CD4-positive, alpha-beta T cell treated with Interleukin-15 for 4 hours (primary cell): Measurements from ENCODE around the gene KDM5B.
"Not testable (repeated sequence)": the region's sequence is repeated elsewhere in the genome, so short reads cannot be mapped to it uniquely, and the experiment has no call there.

Source experiments
- DNase-seq: peaks from one replicate; pipeline ENCODE4 v3.0.0-alpha.2; 2020; ENCODE audit warnings: low spot score

KDM5B gene

DNA sequence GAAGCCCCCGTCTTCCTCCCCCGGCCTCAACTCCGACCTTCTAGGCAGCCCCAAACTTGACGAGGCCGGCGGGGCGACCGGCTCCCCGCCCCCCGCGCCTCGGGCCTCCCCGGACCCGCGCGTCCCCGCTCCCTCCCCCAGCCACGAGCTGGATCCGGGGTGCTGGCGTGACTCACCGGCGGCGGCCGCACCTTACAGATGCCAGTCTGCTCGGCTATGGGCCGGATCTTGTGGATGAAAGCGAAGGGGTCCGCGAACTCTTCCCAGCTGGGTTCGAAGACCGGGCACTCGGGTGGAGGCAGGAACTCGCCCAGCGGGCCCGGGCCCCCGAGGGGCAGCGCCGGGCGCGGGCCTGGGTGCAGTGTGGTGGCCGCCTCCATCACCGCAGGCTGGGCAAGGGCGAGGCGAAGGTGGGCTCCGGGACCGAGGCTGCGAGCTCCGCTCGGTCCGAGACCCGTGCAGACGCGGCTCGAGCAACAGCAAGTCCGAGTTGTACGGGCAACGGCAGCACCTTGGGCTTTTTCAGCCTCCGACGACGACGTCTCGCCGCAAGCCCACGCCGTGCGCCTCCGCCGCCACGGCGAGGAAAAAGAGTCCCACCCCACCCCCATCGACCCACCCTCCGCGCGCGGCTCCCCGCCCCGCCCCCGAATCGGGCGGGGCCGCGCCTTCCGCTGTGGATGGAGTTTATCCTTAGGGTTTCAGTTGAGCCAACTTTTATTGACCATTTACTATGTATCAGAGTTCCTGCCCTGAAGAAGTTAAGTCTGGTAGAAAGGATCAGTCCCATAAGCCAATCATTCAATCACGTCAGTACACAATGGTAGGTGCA lies at the start of gene KDM5B:
TSS of gene KDM5B (minus strand) at position 496 of the 832 bp plus-strand sequence. CDS start at position 380, 116 bp downstream.
- peak; percentile 69 for DNase-seq

DNA sequence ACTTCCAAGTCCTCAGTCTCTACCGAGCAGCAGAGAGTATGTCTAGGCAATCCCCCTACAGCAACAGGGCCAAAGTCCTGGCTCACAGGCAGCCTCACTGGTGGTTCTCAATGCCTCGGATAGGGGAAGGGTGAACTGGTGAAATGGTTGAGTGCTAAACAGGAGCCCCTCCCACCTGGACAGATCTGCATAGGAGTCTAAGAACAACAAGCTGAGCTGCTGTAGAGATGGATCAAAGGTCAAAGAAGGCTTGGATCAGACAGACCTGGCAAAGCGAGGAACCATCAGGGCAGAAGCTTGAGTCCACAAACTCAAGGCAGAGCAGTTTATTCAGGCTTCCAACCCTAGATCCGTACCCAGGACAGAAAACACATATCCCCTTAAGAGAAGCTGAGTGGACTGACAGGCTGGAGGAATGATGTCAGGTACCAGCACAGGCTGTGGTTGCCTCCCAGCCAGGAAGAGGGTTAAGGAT lies 49.0 kb upstream of the KDM5B start:
- DNase-seq, result no peak

DNA sequence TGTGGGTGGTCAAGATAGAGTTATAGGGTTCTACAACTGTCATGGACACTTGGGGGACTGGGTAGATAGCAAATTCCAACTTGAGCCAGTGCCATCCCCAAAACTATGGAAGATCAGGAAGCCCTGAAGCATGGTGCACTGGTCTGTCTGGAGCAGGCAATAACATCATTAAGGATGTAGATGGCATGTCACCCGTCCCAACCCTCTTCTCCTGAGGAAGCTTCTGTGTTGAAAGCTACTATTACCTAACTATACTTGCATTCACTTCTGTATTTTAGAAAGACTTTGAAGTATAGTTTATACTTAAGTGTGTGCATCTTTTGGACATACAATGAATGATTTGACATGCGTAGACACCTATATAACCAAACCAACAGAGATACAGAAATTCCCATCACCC lies 47.8 kb upstream of the KDM5B start:
- DNase-seq, result no peak

DNA sequence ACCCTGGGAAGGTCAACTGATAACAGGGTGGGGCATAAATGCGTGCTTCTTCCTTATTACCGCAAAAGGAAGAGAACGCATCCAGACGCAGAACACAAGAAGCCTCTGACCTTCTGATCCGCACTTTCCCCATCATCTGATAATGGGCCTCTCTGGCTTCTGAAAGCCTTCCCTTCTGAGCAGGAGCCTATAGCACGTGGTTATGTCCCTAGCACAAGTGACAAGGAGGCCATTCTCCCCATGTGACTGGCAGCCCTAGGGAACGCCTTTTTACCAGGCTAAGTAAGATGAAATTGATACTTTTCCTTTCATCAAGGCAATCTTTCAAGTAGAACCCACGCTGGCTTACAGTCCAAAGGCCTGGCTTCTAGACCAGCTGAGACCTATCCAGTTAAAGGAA lies 46.6 kb upstream of the KDM5B start:
- no peak for DNase-seq

DNA sequence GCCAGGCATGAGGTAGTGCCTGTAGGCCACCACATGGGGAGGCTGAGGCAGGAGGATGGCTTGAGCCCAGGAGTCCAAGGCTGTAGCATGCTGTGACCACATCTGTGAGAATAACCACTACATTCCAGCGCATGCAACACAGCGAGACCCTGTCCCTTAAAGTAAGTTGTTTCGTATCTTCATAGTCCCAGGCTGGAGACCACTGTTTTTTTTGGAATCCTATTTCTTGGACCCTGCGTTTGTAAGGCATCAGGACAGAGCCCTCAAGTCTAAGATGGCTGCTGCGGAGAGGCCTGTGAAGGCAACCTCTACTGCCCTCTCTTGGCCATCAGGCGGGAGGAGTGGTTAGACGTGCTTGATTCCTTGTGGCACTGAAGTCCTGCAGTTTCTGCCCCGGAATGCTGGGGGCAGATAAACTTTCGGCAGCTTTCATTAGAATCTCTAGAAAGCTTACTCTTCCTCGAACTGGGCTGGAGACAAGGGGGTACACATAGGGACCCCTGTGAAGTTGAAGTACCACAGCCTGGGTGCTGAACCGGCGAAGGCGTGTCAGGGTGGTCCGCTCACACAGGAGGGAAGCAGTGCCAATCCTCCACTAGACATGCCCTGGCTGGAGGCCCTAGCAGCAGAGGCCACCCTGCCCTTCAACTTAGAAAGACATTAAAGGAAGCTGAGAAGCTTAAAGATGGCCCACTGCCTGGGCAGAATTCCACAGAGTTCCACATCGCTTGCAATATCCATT lies 44.1 kb upstream of the KDM5B start:
- peak; percentile 25 for DNase-seq

DNA sequence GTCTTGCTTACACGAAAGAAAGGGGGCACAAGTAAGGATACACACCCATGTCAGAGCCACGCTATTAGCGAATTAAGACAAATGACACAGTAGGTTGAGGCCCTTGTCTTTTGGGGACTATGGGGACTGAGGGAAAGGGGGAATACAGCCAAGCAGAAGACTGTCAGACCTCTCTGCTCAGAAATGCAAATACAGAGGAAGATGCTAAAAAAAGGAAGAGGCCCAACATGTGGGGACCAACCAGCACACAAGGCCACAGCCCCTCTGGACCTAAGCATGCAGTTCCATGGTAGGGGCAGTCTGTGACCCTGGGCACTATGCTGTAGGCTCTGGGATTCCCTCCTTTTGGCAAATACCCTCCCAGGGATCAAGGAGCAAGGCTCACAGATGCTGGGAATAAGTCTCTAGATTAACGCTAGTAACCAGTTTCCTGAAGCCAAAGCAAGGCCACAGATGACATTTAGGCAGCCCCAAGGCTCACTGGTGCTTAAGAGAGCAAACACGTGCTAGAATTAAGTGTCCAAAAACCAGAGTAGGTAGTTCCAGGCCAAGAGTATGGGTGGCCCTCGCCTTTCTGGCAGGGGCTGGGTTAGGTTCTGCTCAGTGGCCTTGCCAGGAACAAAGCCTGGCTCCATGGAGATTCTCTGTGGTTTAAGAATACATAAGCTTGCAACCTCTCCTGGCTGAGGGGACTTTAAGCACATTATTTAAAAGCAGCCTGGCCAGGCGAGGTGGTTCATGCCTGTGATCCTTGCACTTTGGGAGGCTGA lies 42.6 kb upstream of the KDM5B start:
- DNase-seq, result no peak

DNA sequence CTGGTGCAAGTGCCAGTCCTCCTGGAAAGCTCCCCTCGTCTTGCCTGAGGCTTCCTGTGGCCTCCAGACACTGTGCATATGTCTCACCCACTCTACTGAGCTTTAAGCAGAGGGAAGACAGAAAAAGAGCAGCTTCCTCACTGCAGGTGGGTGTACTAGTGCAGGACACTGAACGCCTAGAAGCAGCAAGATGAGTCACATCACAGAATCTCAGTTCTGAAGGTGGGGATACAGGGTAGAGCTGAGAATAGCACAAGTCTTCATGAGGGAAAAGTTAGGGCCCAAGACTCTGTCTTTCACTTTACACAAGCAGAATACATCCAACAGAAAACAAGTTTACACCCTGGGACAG lies 39.9 kb upstream of the KDM5B start:
- no peak for DNase-seq

DNA sequence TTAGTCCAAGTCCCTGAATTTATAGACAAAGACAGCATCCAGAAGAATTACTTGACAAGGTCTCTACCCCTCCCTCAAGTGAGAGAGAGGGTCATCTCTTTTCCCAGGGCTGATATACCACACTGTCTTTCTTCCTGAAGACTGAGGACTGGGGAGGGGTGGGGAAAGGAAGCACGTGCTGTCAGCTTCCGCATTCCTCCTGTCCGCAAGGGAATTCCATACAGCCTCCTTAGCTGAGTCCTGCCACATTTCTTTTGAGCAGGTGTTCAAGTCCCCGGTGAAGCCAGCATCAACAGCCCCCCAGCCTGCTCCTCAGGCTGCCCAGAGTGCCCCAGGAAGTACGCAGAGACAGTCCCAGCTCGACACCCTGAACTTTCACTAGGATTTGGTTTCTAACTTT lies 36.7 kb upstream of the KDM5B start:
- DNase-seq, result no peak

DNA sequence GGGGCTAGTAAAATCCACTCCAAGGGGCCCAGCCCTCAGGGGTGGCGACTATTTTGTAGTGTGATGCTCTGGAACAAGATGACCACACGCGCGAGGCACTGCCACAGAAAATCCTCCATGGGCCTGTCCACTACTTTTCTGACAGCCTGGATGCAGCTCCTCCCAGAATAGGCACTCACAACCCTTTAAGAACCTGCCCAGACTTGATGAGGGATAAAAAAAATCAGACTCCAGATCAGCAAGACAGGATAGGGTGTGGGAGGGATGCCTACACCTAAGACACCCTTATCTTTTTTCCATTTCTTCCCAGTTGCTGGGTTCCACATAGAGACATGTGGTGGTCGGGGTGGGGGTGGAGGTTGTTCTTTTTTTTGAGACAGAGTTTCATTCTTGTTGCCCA lies 36.0 kb upstream of the KDM5B start:
- no peak for DNase-seq

DNA sequence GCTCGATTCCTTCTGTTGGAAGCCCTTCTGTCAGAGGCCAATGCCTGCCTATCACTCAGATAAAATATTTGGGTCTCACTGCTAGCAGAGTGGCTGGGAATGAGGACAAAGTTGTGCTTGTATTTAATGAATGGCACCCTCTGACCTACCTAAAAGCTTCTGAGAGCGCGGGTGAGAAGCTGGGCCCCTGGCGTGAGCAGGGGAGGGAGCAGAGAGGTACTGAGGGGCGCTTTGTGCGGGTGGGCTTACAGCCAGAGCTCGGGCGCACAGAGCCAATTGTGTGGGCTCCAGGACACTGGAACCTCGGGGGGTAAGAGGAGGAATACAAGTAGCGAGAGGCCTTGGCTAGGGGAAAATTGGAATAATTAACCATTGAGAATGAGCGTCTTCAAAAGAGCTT lies 34.9 kb upstream of the KDM5B start:
- DNase-seq, result no peak

DNA sequence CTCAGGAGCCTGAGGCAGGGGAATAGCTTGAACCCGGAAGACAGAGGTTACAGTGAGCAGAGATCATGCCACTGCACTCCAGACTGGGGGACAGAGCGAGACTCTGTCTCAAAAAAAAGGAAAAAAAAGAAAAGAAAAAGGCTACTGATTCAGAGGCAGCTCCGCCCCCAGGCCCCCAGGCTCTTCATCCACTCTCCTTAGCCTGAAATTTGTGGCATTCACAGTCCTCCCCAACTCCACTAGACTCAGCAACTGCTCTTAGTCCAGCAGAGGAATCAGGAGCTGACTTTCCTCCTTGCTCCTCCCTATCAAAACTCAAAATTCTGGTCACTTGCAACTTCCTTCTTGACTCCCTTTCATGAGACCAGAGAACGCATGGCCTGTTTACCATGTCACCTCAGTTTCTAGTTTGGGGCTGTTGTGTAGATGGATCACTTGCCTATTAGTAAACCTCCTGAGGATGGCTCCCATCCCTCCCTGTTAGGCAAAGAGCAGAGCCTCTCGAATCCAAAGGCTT lies 29.6 kb upstream of the KDM5B start:
- no peak for DNase-seq

DNA sequence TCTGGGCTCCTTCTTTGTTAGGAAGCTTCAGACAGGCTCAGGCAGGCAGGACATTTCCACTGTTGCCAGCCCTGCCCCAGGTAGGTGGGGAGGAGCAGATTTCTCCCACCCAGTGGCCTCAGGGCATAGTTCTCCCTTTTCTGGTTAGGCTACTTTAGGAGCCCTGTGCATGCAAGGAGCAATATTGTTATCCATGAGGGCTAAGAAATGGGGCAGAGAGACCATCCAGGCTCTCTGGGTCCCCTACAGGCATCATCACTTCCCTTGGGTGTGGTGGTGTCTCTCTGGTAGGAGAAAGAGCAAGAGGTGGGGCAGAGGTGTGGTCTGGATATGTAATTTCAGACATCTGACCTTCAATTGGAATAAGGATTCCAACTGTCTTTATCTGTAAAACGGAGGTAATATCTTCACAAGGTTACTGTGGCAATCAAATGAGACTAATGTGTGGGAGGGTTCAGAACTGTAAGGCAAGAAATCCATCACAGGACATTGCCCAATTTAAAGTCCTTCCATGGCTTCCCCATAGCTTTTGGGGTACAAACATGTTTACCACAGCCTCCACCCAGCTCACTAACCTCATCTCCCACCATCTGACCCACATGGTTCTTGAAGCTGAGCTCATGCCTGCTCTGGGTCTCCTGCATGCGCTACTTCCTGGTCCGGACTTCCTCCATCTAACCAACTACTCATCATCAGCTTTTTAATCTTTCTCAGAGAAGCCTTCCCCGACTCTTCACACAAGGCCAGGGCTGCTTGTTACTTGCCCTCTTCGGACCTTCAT lies 28.6 kb upstream of the KDM5B start:
- DNase-seq, result no peak

DNA sequence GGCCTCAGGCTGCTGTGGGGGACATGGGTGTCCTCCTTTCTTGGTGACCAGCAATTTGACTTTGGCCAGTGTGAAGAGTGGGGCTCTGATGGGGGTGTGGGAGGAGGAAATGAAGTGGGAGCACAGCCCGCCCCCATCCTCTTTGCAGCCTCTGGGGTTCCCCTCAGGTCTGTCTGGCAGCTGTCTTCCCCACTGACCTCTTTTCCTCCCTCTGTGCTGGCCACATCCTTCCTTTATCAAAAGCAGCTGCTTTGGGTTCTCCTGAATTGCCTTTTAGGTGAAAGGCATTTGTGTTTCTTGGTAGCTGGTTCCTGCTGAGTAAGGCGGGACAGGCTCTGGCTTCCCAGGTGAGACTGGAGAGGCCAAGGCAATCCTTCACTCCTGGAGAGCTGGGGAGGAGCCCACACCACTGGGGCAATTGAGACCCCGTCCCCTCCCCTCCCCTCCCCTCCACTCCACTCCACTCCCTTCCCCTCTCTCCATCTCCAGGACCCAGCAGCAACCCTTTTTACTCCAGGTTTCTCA lies 27.4 kb upstream of the KDM5B start:
- peak; percentile 44 for DNase-seq

DNA sequence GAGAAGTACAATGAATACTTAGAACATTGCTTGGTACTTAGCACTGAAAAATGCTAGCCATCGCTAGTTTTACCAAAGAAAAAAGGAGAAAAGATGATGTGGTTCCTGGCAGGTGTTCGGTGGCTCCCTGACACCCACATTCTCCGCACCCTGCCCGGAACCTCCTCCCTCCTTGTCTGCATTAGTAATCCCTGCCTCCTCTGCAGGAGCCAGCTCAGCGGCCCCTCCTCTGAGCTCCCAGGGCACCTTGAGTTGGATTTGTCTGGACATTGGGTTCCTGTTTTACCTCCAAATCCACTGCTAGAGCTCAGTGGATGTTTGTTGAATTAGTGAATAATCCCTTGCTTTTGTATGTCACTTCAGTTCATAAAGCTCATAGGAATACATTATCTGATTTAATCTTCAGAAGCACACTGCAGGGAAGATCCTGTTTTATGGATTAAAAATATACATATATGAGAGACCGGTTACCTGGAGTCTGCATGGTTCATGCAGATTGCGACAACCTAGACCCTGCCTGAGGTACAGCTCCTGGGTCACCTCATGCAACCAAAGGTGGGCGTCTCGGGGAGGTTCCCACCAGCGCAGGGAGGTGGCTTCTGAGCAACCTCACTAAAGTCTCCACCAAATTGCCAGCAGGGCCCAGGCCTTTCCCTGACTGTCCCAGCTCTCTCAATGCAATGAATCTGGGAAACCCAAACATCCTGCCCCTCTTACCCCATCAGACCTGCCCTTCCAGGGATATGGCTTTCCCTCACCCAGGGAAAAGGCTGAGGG lies 26.7 kb upstream of the KDM5B start:
- no peak for DNase-seq

DNA sequence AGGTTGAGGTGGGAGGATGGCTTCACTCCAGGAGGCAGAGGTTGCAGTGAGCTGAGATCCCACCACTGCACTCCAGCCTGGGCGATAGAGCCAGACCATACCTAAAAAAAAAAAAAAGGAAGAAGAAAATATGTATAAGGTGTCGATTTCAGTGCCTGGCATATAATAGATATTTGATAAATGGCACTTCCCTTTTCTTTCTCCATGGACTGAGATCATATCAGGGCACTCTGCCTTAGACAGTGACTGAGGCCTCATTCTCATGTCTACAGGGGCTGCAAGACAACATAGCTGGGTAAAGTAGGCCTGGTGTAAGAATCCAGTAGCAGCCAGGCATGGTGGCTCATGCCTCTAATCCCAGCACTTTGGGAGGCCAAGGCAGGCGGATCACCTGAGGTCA lies 23.7 kb upstream of the KDM5B start:
- no peak for DNase-seq

DNA sequence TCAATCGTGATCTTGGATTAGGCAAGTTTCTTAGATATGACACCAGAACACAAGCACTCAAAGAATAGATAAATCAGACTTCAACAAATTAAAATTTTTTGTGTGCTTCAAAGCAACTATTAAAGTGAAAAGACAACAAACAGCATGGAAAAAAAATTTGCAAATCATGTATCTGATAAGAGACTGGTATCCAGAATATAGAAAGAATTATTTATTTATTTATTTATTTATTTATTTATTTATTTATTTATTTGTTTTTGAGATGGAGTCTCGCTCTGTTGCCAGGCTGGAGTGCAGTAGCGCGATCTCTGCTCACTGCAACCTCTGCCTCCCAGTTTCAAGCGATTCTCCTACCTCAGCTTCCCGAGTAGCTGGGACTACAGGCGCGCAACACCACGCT lies 21.0 kb upstream of the KDM5B start:
- DNase-seq, result not testable (repeated sequence)

DNA sequence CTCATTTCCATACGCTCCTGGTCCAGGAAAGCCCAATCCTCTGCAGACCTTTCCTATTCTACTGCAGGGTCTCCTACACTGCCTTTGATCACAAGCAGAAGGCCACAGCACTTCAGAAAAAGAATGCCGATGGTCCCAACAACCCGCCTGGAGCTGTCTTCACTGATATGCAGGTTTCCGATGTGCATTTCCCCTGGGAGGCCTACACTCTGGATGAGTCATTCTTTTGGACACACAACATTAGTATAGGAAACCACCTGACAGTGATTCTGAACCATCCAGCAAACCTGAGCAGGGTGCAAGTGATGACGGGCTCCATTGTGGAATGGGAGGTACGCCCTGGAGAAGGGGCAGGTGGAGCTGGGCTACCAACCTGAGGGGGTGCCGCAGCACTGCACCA lies 17.5 kb upstream of the KDM5B start:
- DNase-seq, result no peak

DNA sequence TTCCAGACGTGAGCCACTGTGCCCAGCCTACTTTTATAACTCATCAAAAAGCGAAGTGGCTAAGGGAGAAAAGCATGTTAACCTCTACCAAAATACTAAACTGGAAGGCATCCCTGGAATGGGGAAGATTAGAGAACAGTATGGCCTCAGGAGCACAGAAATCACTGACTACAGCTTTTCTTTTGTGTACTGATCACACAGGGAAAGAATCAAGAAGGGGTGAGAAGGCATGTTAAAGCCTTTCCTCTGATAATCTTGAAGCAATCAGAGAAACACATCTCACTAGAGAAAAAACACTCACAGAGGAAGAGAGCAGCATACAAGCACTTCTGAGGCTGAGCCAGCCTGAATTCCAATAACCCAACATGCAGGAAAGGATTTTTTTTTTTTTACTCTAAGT lies 13.2 kb upstream of the KDM5B start:
- no peak for DNase-seq

DNA sequence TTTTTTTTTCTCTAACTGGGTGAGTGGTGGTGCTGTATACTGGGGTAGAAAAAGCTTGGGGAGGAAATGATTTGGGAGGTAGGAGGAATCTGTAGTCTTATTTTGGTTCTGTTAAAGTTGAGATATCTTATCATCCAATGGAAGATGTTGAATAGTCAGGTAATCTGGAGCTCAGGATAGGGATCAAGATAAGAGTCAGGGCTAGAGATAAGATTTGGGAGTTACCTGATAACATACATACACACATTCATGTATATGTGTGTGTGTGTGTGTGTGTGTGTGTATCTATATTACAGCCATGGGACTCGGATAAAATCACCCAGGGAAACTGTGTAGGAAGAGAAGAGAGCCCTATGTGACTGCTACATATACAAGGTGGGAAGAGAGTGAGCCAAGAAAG lies 10.6 kb upstream of the KDM5B start:
- no peak for DNase-seq

DNA sequence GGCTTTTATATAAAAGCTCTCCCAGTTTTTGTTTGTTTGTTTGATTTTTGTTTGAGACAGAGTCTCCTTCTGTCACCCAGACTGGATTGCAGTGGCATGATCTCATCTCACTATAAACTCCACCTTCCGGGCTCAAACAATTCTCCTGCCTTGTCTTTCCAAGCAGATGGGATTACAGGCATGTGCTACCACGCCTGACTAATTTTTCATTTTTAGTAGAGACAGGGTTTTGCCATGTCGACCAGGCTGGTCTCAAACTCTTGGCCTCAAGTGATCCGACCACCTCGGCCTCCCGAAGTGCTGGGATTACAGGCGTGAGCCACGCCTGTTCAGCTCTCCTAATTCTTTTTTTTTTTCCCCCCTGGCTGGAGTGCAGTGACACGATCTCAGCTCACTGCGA lies 6.9 kb upstream of the KDM5B start:
- no peak for DNase-seq
